ENCODE data around the gene ATRNL1.
"Not testable (repeated sequence)": the region's sequence is repeated elsewhere in the genome, so short reads cannot be mapped to it uniquely, and the experiment has no call there.

ATRNL1 gene

GRCh38 chr10:115328331-115328730 lies 235.2 kb downstream of the ATRNL1 start:
- DNase-seq (ENCODE audit: low read depth): no peak
- no peak for TF ChIP-seq CTCF (IDR thresholded peaks at IDR 0.05; ENCODE audit: insufficient read depth, low read depth, low read length, missing control alignments)
- H3K4me3 ChIP-seq (ENCODE audit: low read length): no peak overlapping the region

GRCh38 chr10:115335366-115335765 lies 242.2 kb downstream of the ATRNL1 start:
- peak; percentile 67 for DNase-seq (ENCODE audit: low read depth)
- no peak for TF ChIP-seq CTCF (IDR thresholded peaks at IDR 0.05; ENCODE audit: insufficient read depth, low read depth, low read length, missing control alignments)

GRCh38 chr10:115355162-115355760 lies 262.1 kb downstream of the ATRNL1 start:
- H3K4me3 ChIP-seq (ENCODE audit: low read length): no peak overlapping the region
- peak; percentile 82 for TF ChIP-seq CTCF (IDR thresholded peaks at IDR 0.05; ENCODE audit: insufficient read depth, low read depth, low read length, missing control alignments)
- DNase-seq (ENCODE audit: low read depth): peak; percentile 81

More at GRCh38 chr10:115335366-115335765, 242.2 kb downstream of the ATRNL1 start:
- H3K4me3 ChIP-seq (ENCODE audit: low read length): no peak overlapping the region

DNA sequence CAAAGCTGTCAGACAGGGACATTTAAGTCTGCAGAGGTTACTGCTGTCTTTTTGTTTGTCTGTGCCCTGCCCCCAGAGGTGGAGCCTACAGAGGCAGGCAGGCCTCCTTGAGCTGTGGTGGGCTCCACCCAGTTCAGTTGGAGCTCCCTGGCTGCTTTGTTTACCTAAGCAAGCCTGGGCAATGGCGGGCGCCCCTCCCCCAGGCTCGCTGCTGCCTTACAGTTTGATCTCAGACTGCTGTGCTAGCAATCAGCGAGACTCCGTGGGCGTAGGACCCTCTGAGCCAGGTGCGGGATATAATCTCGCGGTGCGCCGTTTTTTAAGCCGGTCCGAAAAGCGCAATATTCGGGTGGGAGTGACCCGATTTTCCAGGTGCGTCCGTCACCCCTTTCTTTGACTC lies 274.8 kb downstream of the ATRNL1 start:
- not testable (repeated sequence) for H3K4me3 ChIP-seq (ENCODE audit: low read length); DNase-seq (ENCODE audit: low read depth)

DNA sequence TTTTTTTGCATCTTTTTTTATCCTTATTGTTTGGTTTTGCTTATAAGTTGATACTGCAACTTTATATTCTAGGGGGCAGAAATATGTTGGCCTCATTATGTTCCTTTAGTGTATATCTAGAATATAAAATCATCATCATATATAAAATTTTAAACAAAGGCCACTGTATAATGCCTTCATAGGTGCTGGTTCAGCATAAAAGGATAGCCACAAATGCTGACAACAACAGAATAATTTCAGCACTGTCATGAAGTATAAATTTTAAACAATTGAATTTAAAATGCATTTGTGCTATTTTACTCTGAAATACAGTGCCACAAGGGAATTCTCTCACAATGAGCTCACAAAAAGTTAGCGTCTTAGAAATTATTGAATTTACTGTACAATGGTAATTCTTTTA lies 285.9 kb downstream of the ATRNL1 start:
- TF ChIP-seq CTCF (IDR thresholded peaks at IDR 0.05; ENCODE audit: insufficient read depth, low read depth, low read length, missing control alignments): no peak
- DNase-seq (ENCODE audit: low read depth): no peak
- no peak overlapping the region for H3K4me3 ChIP-seq (ENCODE audit: low read length)

DNA sequence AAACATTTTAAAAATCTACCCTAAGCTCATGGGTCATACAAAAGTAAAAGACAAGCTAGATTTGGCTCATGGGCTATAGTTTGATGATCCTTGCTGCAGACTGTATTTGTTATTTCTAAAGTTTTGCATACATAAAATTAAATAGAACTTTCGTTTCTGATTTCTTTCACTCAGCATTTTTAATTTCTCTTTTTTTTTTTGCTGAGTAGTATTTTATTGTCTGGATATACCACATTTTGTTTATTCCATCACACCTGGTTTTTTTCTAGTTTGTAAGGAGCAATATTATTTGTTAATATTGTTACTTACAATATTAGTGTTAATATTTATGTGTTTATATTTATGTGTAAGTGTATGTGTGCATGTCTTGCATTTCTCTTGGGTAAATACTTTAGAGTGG lies 291.5 kb downstream of the ATRNL1 start:
- H3K4me3 ChIP-seq (ENCODE audit: low read length): no peak overlapping the region
- DNase-seq (ENCODE audit: low read depth): no peak
- TF ChIP-seq CTCF (IDR thresholded peaks at IDR 0.05; ENCODE audit: insufficient read depth, low read depth, low read length, missing control alignments): no peak

DNA sequence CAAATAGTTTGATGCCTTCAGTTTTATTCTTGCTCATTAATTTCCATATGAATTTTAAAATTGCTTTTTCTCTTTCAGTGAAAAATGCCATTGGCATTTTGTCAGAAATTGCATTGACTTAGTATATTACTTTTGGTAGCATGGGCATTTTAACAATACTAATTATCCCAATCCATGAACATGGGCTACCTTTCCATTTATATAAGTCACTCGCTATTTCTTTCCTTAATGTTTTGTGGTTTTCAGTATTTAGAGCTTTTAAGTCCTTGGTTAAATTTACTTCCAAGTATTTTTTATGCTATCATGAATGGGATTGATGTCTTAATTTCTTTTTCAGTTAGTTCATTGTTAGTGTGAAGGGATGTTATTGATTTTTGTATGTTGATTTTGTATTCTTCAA lies 297.4 kb downstream of the ATRNL1 start:
- DNase-seq (ENCODE audit: low read depth): no peak
- H3K4me3 ChIP-seq (ENCODE audit: low read length): no peak overlapping the region
- no peak for TF ChIP-seq CTCF (IDR thresholded peaks at IDR 0.05; ENCODE audit: insufficient read depth, low read depth, low read length, missing control alignments)

Data from epithelial cell of esophagus (primary cell).